ENCODE measurements around the gene CLK2. TPM values are rescaled to one million over a fixed set of nuclear protein-coding genes. Genes with fewer than 3 reads are reported as not detected.
"Not testable (repeated sequence)": the region's sequence is repeated elsewhere in the genome, so short reads cannot be mapped to it uniquely, and the experiment has no call there.

The CLK2 gene
- total and polyA plus RNA-seq, 4 donors = 8.3 to 28.2 (median 14.8) TPM

GRCh38 chr1:155236451-155236850 is 36.9 kb downstream of the CLK2 start:
- 81% methylated on average over 5 of the region's 5 CpGs for WGBS
- Histone ChIP-seq H3K36me3 (ENCODE audit: control insufficient read depth in 4 of 4, insufficient read depth in 3 of 4, low read depth in 1 of 4, low read length in 3 of 4) (peaks cover 2 to 17% (median 7%) of the 10 kb centered on the region in 4 donors), H3K9ac (ENCODE audit: low read depth in 1 of 2, low read length in 2 of 2) (no peak overlapping the region), H3K4me3 (ENCODE audit: low read depth in 1 of 3, low read length in 3 of 3) (no peak overlapping the region), H3K4me1 (ENCODE audit: control insufficient read depth in 4 of 4, insufficient read depth in 4 of 4, low read length in 3 of 4) (peaks cover 1 to 10% (median 6%) of the 10 kb centered on the region in 4 donors), H3K27ac (ENCODE audit: low read depth in 1 of 2, low read length in 2 of 2) (no peak overlapping the region), H3K9me3 (ENCODE audit: control insufficient read depth in 4 of 4, low read length in 3 of 4) (no peaks in the 10 kb centered on the region), H3K27me3 (ENCODE audit: control insufficient read depth in 4 of 4, insufficient read depth in 4 of 4, low read length in 3 of 4) (no peaks in the 10 kb centered on the region)
- no peak for DNase-seq (ENCODE audit: low spot score)
- TF ChIP-seq TAF1 (conservative IDR thresholded peaks at IDR 0.05) (no peak), EGR1 (IDR thresholded peaks at IDR 0.05; ENCODE audit: low read depth in 2 of 2) (no peak), HNF4G (IDR thresholded peaks at IDR 0.05) (no peak), FOXA1 (IDR thresholded peaks at IDR 0.05) (no peak), RAD21 (IDR thresholded peaks at IDR 0.05) (no peak), REST (IDR thresholded peaks at IDR 0.05) (no peak), ZBTB33 (IDR thresholded peaks at IDR 0.05) (no peak), MAX (IDR thresholded peaks at IDR 0.05) (no peak), CTCF (IDR thresholded peaks at IDR 0.05; ENCODE audit: low read depth, low read length, missing input control) (no peak), SP1 (IDR thresholded peaks at IDR 0.05) (no peak), YY1 (IDR thresholded peaks at IDR 0.05) (no peak), RXRA (IDR thresholded peaks at IDR 0.05) (no peak), HNF4A (conservative IDR thresholded peaks at IDR 0.05) (no peak)

- not testable (repeated sequence) for H3K4me3 ChIP-seq (ENCODE audit: low read depth in 1 of 3, low read length in 3 of 3); DNase-seq (ENCODE audit: low spot score); H3K4me1 ChIP-seq (ENCODE audit: control insufficient read depth in 4 of 4, insufficient read depth in 4 of 4, low read length in 3 of 4); H3K27me3 ChIP-seq (ENCODE audit: control insufficient read depth in 4 of 4, insufficient read depth in 4 of 4, low read length in 3 of 4); H3K27ac ChIP-seq (ENCODE audit: low read depth in 1 of 2, low read length in 2 of 2); H3K9me3 ChIP-seq (ENCODE audit: control insufficient read depth in 4 of 4, low read length in 3 of 4); H3K9ac ChIP-seq (ENCODE audit: low read depth in 1 of 2, low read length in 2 of 2)
- H3K36me3 ChIP-seq (ENCODE audit: control insufficient read depth in 4 of 4, insufficient read depth in 3 of 4, low read depth in 1 of 4, low read length in 3 of 4) = peaks cover 2 to 17% (median 7%) of the 10 kb centered on the region in 4 donors
- WGBS = 95% methylated on average over 8 of the region's 9 CpGs
These were observed 37.9 kb downstream of the CLK2 start for GRCh38 chr1:155235375-155235774.

- H3K9me3 ChIP-seq (ENCODE audit: control insufficient read depth in 4 of 4, low read length in 3 of 4); DNase-seq (ENCODE audit: low spot score); H3K27ac ChIP-seq (ENCODE audit: low read depth in 1 of 2, low read length in 2 of 2); H3K4me1 ChIP-seq (ENCODE audit: control insufficient read depth in 4 of 4, insufficient read depth in 4 of 4, low read length in 3 of 4); H3K4me3 ChIP-seq (ENCODE audit: low read depth in 1 of 3, low read length in 3 of 3); H3K27me3 ChIP-seq (ENCODE audit: control insufficient read depth in 4 of 4, insufficient read depth in 4 of 4, low read length in 3 of 4); H3K9ac ChIP-seq (ENCODE audit: low read depth in 1 of 2, low read length in 2 of 2): not testable (repeated sequence)
- WGBS = 98% methylated on average over 2 of the region's 5 CpGs
- peaks cover 0 to 17% (median 7%) of the 10 kb centered on the region in 4 donors for H3K36me3 ChIP-seq (ENCODE audit: control insufficient read depth in 4 of 4, insufficient read depth in 3 of 4, low read depth in 1 of 4, low read length in 3 of 4)
These were observed 39.8 kb downstream of the CLK2 start for GRCh38 chr1:155233502-155233901.

- H3K9ac ChIP-seq (ENCODE audit: low read depth in 1 of 2, low read length in 2 of 2); DNase-seq (ENCODE audit: low spot score); H3K4me1 ChIP-seq (ENCODE audit: control insufficient read depth in 4 of 4, insufficient read depth in 4 of 4, low read length in 3 of 4); H3K27me3 ChIP-seq (ENCODE audit: control insufficient read depth in 4 of 4, insufficient read depth in 4 of 4, low read length in 3 of 4); H3K27ac ChIP-seq (ENCODE audit: low read depth in 1 of 2, low read length in 2 of 2); H3K9me3 ChIP-seq (ENCODE audit: control insufficient read depth in 4 of 4, low read length in 3 of 4); H3K4me3 ChIP-seq (ENCODE audit: low read depth in 1 of 3, low read length in 3 of 3): not testable (repeated sequence)
- WGBS = 82% methylated on average over 13 of the region's 13 CpGs
- peaks cover 0 to 13% (median 4%) of the 10 kb centered on the region in 4 donors for H3K36me3 ChIP-seq (ENCODE audit: control insufficient read depth in 4 of 4, insufficient read depth in 3 of 4, low read depth in 1 of 4, low read length in 3 of 4)
These were observed 41.0 kb downstream of the CLK2 start for GRCh38 chr1:155232001-155232978.
